ENCODE results near the gene SLC19A1.
"Not testable (repeated sequence)": the region's sequence is repeated elsewhere in the genome, so short reads cannot be mapped to it uniquely, and the experiment has no call there.

The SLC19A1 gene

GRCh38 chr21:45576838-45577737 is 34.8 kb upstream of the SLC19A1 start:
- no peak for DNase-seq (ENCODE audit: low read depth in 2 of 2)

- no peak for DNase-seq (ENCODE audit: low read depth in 2 of 2)
These were observed 34.0 kb upstream of the SLC19A1 start for GRCh38 chr21:45575993-45576837.

GRCh38 chr21:45575304-45575992 is 33.2 kb upstream of the SLC19A1 start:
- no peak for DNase-seq (ENCODE audit: low read depth in 2 of 2)

GRCh38 chr21:45574691-45575090 is 32.5 kb upstream of the SLC19A1 start:
- DNase-seq (ENCODE audit: low read depth in 2 of 2) = no peak

GRCh38 chr21:45574081-45574501 is 31.9 kb upstream of the SLC19A1 start:
- DNase-seq (ENCODE audit: low read depth in 2 of 2) = no peak

- DNase-seq (ENCODE audit: low read depth in 2 of 2) = no peak
These were observed 31.3 kb upstream of the SLC19A1 start for GRCh38 chr21:45573452-45574035.

GRCh38 chr21:45572783-45573451 is 30.7 kb upstream of the SLC19A1 start:
- no peak for DNase-seq (ENCODE audit: low read depth in 2 of 2)

- DNase-seq (ENCODE audit: low read depth in 2 of 2) = no peak
These were observed 30.0 kb upstream of the SLC19A1 start for GRCh38 chr21:45572231-45572630.

GRCh38 chr21:45571641-45572040 is 29.4 kb upstream of the SLC19A1 start:
- DNase-seq (ENCODE audit: low read depth in 2 of 2) = no peak

GRCh38 chr21:45570826-45571601 is 28.8 kb upstream of the SLC19A1 start:
- DNase-seq (ENCODE audit: low read depth in 2 of 2) = peak in 1 of 2 experiments; percentile 30

- DNase-seq (ENCODE audit: low read depth in 2 of 2) = no peak
These were observed 27.8 kb upstream of the SLC19A1 start for GRCh38 chr21:45570071-45570470.

GRCh38 chr21:45568383-45568782 is 26.1 kb upstream of the SLC19A1 start:
- no peak for DNase-seq (ENCODE audit: low read depth in 2 of 2)

GRCh38 chr21:45564137-45564536 is 21.9 kb upstream of the SLC19A1 start:
- not testable (repeated sequence) for DNase-seq (ENCODE audit: low read depth in 2 of 2)

- no peak for DNase-seq (ENCODE audit: low read depth in 2 of 2)
These were observed 20.7 kb upstream of the SLC19A1 start for GRCh38 chr21:45562965-45563364.

GRCh38 chr21:45562402-45562801 is 20.2 kb upstream of the SLC19A1 start:
- no peak for DNase-seq (ENCODE audit: low read depth in 2 of 2)

GRCh38 chr21:45561241-45561640 is 19.0 kb upstream of the SLC19A1 start:
- not testable (repeated sequence) for DNase-seq (ENCODE audit: low read depth in 2 of 2)

- no peak for DNase-seq (ENCODE audit: low read depth in 2 of 2)
These were observed 18.1 kb upstream of the SLC19A1 start for GRCh38 chr21:45560106-45561021.

- DNase-seq (ENCODE audit: low read depth in 2 of 2) = no peak
These were observed 17.2 kb upstream of the SLC19A1 start for GRCh38 chr21:45559216-45560105.

Data from fibroblast of skin of left biceps (primary cell).